HS-5 (cell line): ENCODE data around the gene ARFGEF3.

ENCODE experiments used
- DNase-seq: peaks from one replicate; pipeline ENCODE4 v3.0.0-alpha.2; 2012; ENCODE audit warnings: low read depth

ARFGEF3 gene

GRCh38 chr6:138240476-138241245, 78.9 kb downstream of the ARFGEF3 start:
- DNase-seq, result peak; percentile 89

DNA sequence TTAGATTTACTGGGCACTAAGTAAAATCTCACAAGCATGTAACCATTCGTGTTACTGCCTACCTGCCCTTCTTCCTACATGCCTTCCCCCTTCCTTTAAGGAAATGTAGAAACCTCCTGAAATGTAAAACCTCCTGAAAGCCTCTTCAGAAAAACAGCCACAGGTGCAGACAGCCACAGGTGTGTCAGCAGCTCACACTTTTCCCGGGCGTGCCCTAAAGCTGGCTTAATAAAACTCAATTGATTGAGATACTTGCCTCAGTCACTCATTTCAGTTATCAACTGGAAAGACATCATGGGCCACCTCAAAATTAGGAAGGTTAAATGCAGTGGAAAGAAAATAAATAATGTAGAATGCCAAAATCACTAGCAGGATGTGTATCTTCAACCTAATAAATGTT, 79.6 kb downstream of the ARFGEF3 start:
- DNase-seq, result no peak

DNA sequence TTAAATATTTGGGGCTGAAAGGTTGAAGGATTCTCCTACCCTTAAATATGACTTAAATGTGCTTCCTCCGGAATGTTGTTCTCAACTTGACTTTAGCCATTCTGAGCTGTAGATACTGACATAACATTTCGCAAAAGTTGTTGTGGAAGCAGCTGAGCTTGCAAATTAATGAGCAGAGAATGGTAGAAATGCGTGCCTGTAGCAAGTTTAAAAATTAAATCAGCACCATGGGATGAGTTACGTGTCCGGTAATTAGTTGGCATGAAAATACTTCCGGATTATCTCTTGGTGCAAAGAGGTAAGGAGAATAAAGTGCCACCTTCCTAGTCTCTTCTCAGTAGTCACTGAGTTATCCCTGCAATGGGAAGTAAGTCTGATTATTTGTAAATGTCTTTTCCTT, 80.2 kb downstream of the ARFGEF3 start:
- no peak for DNase-seq

DNA sequence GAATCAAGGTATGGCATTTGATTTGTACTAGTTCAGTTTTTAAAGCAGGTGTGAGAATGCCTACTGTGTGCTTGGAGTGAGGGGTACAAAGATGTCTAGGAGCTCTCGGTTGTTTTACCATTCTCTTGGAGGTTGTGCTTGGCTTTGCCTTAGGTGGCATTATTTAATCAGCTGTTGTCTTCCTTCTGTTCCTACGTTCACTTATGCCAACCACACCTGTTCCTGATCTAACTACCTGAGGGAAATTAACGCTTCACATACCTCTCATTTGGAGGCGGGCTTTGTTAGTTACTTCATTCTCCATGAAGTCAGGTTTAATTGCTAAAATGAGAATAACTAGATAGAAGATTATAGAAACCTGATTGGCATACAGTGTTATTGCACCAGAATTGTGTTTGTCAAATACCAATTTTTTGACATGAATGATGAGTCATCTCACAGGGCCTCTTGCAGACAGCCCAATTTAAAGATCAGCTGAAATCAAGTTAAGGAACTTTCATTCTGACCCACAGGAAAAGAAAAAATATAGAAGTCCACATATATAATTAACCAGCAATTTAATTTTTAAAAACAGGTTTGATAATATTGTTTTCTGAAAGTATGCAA, 81.4 kb downstream of the ARFGEF3 start:
- no peak for DNase-seq

GRCh38 chr6:138245751-138246150, 84.0 kb downstream of the ARFGEF3 start:
- no peak for DNase-seq

DNA sequence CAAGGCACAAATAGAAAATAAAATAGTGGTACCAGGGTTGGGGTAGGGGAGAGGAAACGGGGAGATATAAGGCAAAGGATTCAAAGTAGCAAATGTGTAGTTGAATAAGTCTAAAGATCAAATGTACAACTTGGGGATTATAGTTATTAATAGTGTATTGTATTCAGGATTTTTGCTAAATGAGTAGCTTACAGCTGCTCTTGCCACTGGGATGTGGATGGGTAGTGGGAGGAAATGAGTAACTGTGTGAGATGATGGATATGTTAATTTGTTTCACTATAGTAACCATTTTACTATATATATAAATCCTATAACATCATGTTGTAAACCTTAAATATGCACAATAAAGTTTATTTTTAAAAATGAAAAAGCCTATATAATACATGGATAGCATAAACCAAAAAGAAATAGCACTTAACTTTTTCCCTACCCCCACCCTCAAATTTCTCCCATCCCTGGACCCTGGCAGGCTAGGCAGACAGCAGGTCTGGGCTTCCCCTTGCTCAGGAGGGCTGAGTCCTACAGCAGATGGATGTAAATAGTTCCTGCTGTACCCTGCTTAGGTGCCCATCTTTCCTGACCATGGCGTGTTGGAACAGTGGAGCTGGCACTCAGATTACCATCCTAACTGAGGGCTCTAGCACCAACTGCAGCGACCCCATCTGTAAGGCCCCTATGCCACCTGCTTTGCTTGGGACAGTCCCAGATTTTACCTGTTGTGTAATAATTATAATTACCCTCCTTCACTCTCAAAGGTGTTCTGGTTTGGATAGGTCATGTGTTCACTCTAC, 85.1 kb downstream of the ARFGEF3 start:
- DNase-seq, result no peak

GRCh38 chr6:138248011-138248410, 86.3 kb downstream of the ARFGEF3 start:
- DNase-seq, result no peak

GRCh38 chr6:138248878-138249277, 87.1 kb downstream of the ARFGEF3 start:
- no peak for DNase-seq

DNA sequence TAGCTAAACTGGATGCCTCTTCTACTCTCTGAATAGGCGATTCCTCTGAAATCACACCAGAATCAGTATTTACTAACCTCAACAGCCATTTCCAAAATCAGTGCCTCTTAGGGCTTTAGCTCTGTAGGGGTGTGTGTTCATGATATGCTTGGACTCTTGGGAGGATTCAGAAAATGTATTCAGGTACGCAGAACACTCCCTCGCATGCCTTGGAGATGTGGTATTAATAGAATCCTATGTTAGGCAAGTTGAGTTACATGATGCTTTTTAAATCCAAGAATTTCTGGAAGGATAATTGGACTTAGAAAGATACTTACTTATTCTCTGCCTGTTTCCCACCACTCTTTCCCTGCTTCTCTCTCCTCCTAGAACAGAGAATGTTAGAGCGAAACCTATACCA, 88.3 kb downstream of the ARFGEF3 start:
- DNase-seq, result no peak

DNA sequence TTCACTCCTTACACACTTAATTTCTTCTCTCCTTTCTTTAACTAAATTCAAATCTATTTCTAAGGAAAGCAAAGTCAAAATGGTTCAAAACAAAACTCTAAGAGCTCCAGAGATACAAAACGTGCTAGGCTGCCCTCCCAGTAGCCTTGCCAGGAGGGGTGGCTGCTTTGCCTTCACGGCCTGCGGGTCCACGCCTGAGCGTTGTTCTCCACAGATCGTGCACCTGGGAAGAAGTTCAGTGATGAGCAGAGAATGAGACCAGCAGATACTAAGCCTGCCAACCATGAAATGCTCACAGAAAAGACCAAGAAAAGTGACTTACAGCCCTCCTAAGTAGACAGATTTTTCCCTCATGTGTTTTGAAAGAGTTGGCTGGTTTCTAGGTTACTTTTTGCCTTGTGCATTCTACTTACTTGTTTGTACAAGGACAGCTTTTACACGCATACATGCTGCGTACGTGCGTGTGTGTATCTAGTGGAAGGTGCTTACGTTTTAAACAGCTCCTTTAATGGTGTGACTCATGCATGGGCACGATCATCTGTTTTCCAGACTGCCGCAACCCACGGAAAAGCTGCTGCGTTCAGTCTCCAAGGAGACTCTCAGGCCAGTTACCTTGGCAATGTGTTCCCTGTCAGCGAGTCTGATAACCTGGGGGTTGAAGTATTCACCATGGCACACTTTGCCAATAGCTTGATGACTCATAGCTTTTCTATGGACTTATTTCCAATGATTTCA, 88.9 kb downstream of the ARFGEF3 start:
- peak; percentile 56 for DNase-seq

DNA sequence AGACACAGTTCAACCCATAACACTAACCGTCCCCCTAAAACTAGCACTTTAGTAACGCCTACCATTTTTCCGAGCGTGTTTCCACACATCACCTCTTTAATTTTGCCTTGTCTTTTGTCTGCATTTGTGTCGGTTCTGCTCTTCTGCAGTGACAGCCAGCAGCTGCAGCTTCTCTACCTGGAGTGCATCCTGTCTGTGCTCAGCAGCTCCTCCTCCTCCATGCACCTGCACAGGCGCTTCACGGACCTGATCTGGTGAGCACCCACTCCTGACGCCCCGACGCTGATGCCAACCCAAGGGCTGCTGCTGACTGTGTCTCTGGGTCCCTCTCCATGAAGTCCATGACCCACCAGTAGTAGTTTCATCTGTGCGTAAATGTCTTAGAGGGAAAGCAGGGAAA, 92.0 kb downstream of the ARFGEF3 start:
- DNase-seq, result no peak

DNA sequence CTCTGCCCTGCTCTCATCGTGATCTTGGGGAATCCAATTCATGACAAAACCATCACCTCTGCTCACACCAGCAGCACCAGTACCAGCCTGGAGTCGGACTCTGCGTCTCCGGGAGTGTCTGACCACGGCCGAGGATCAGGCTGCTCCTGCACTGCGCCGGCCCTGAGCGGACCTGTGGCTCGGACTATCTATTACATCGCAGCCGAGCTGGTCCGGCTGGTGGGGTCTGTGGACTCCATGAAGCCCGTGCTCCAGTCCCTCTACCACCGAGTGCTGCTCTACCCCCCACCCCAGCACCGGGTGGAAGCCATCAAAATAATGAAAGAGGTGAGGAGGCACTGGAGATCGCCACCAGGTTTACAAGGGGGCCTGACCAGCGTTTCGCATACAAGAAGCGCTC, 93.7 kb downstream of the ARFGEF3 start:
- DNase-seq, result no peak

GRCh38 chr6:138257638-138258040, 95.9 kb downstream of the ARFGEF3 start:
- DNase-seq, result no peak

GRCh38 chr6:138258197-138258596, 96.5 kb downstream of the ARFGEF3 start:
- no peak for DNase-seq

DNA sequence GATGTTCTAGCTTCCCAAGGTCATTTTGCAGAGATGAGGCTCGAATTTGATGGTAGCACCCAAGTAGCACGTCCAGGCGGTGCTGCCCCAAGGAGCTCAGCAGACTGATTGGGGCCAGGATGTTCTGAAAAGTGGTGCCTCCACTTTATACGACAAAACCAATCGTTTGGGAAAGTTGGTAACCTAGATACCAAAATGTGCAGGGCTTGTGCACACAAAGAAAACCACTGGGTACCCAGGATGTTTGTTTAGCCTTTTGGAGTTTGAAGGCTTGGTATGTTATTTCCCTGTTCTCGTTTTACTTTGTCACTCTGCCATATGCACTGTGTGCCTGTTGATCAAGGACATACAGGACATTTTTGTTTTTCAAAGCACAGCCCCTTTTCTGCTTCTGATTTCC, 97.3 kb downstream of the ARFGEF3 start:
- no peak for DNase-seq

DNA sequence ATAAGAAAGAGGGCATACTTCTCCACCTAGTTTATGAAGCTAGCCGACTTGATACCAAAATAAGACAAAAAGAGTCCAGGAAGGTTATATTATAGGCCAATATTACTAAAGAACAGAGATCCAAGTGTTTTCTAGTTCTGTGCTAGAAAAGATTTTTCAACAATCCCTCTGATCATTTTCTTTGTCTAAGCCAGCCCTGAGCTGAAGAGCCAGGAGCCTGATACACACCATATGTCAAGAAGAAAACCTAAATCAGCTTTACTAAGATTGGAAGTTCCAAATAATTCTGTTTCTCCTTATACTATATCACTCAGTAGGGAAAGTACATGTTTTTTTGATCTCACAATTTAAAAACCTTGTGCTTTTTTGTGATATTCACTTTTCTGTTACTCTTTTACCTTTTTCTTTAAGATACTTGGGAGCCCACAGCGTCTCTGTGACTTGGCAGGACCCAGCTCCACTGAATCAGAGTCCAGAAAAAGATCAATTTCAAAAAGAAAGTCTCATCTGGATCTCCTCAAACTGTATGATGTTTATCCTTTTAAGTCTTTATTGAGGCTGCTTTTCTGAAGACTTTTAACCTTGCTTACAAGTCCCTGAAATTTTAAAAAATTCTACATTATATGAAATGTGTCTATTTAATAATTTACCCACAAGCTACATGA, 99.5 kb downstream of the ARFGEF3 start:
- no peak for DNase-seq

DNA sequence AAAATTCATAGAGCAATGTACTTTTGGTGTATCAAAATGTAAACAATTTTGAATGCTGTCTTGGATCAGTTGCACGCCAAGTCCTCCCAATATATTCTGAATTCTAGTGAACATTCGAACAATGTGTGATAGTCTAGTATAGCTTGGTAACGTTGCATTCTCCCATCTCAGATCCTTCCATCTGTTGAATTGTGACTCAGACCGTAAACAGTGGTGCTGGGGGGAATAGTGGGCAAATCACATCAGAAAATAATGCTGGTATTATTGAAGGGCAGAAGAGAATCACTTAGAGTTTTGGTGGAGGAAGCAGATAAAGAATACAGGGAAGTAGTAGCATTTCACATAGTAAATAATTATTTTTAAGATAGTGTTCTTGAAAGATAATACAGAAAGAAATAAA, 102.2 kb downstream of the ARFGEF3 start:
- DNase-seq, result no peak

GRCh38 chr6:138264372-138264880, 102.7 kb downstream of the ARFGEF3 start:
- DNase-seq, result no peak

DNA sequence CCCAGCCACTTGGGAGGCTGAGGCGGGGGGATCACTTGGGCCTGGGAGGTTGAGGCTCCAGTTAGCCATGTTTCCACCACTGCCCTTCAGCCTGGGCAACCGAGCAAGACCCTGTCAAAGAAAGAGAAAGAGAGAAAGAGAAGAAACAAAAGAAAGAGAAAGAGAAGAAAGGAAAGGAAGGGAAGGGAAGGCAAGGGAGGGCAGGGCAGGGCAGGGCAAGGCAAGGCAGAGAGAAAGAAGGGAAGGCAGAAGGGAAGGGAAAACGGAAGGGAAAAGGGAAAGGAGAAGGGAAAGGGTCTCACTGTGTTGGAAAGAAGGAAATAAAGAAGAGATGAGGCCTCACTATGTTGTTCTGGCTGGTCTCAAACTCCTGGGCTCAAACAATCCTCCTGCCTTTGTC, 104.4 kb downstream of the ARFGEF3 start:
- no peak for DNase-seq

- DNase-seq, result no peak
These were observed 106.5 kb downstream of the ARFGEF3 start for GRCh38 chr6:138267971-138268895.

DNA sequence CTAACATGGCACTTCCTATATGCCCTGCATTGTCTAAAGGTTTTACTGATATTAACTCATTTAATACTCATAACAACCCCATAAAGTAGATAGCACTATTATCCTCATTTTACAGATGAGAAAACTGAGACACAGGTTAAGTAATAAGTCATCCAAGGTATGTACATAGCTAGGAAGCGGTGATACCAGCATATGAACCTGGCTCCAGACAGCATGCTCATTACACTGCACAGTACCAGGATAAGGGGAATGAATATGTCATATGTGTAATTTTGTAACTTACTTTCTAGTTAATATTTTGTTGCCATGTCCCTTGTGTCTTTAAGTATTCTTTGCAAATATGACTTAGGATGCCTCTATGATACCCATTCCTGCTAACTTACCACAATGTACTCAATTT, 109.7 kb downstream of the ARFGEF3 start:
- no peak for DNase-seq
